Gastrocnemius medialis (tissue), 4 donors: Measurements from ENCODE around the gene SPAST.

ENCODE experiments used
- CTCF ChIP-seq, 5 experiments: fragments of 450-650 bp in 3 of 5; fragments of 200-600 bp in 2 of 5; sonication (generic) in 2 of 5; IDR thresholded peaks in 4 of 5; conservative IDR thresholded peaks in 1 of 5; 1 replicate in 4 of 5; 2 replicates in 1 of 5; pipeline ENCODE4 v1.5.1; 2016 to 2019; ENCODE audit warnings: antibody characterized with exemption in 5 of 5, mild to moderate bottlenecking in 3 of 5, moderate library complexity in 3 of 5
- POLR2A ChIP-seq, 2 donors: fragments of 450-650 bp; IDR thresholded peaks; one replicate each; pipeline ENCODE4 v1.6.1; 2017; ENCODE audit warnings: antibody characterized with exemption in 2 of 2, mild to moderate bottlenecking in 2 of 2, moderate library complexity in 2 of 2

- TF ChIP-seq CTCF (IDR thresholded peaks at IDR 0.05 in 4 of 5, conservative IDR thresholded peaks at IDR 0.05 in 1 of 5) (no peak), POLR2A (IDR thresholded peaks at IDR 0.05) (no peak)
Observed at GRCh38 chr2:32064021-32064601, 755 bp downstream of the SPAST start.
